ENCODE results near the gene NDUFS2. TPM values are rescaled to one million over a fixed set of nuclear protein-coding genes. Genes with fewer than 3 reads are reported as not detected.

Gene NDUFS2
- total and polyA plus RNA-seq, 2 of the 8 experiments (the other 6 are each of a cell fraction or from before 2014, with no cell fraction given) = 95.1 to 113 TPM

DNA sequence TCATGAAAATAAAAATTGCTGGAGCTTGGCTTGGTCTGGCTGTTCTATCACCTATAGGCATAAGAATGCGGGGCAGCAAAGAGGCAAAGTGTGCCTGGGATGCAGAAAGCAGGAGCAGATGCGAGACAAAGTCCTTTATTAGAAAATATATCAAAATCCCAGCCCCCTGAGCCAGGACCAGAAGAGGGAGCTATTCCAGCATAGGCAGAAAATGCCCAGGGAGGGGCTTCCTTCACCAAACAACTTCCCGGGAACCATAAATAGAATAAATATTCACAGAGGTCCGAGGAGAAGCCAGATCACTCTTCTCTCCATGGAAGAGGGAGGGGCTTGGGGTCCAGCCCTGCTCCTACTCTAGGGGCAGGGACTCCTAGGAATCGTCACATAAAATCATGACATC, 31.0 kb upstream of the NDUFS2 start:
- Histone ChIP-seq H3K4me2 (ENCODE audit: insufficient read depth in 1 of 2, low read depth in 2 of 2, low read length in 2 of 2) (no peak overlapping the region), H2BK5ac (ENCODE audit: low read depth, low read length) (no peak overlapping the region), H4K91ac (replicated peaks; ENCODE audit: insufficient read length, low read length) (no peak overlapping the region), H2BK120ac (replicated peaks; ENCODE audit: low read depth, low read length) (no peak overlapping the region), H4K5ac (ENCODE audit: insufficient read length, low read depth, low read length) (no peak overlapping the region), H4K8ac (ENCODE audit: extremely low read depth, insufficient read depth, low read length) (no peak overlapping the region), H3K4ac (replicated peaks; ENCODE audit: insufficient read length, low read depth, low read length) (no peak overlapping the region), H3K27ac (ENCODE audit: low read depth, low read length) (no peak overlapping the region), H4K20me1 (replicated peaks in 1 of 2; ENCODE audit: control insufficient read depth in 1 of 2, insufficient read depth in 2 of 2, low read length in 2 of 2) (peaks cover 0 to 3% of the 10 kb centered on the region in 2 experiments), H3K79me1 (ENCODE audit: low read depth, low read length) (peaks cover 4% of the 10 kb centered on the region), H3K23me2 (ENCODE audit: low read depth, low read length) (peaks cover 7% of the 10 kb centered on the region; the same call in 1 of the 2 replicates), H3K23ac (ENCODE audit: insufficient read length) (no peak overlapping the region), H3K56ac (replicated peaks; ENCODE audit: insufficient read length, low read depth, low read length) (no peak overlapping the region), H3K79me2 (ENCODE audit: control insufficient read depth in 1 of 2, insufficient read depth in 2 of 2, low read length in 2 of 2) (no peaks in the 10 kb centered on the region), H3K14ac (ENCODE audit: insufficient read length) (no peak overlapping the region), H2AFZ (ENCODE audit: low read length) (no peak overlapping the region), H3K27me3 (replicated peaks in 1 of 4; ENCODE audit: control insufficient read depth in 3 of 4, extremely low read depth in 1 of 4, insufficient read depth in 3 of 4, low read length in 3 of 4) (no peaks in the 10 kb centered on the region), H2AK5ac (ENCODE audit: low read depth, low read length) (no peak overlapping the region), H3K9me3 (ENCODE audit: insufficient read depth in 2 of 2, low read depth in 1 of 2, low read length in 1 of 2) (no peaks in the 10 kb centered on the region), H3K4me1 (replicated peaks in 1 of 4; ENCODE audit: control insufficient read depth in 3 of 4, insufficient read depth in 4 of 4, low read length in 3 of 4) (peaks cover 0 to 2% (median under 1%) of the 10 kb centered on the region in 4 experiments; a peak in 3 of 7 replicates), H3K36me3 (ENCODE audit: control insufficient read depth in 2 of 4, insufficient read depth in 4 of 4, low read length in 3 of 4) (peaks cover 13 to 43% (median 35%) of the 10 kb centered on the region in 4 experiments), H3K4me3 (ENCODE audit: extremely low read depth in 1 of 4, insufficient read depth in 2 of 4, low read depth in 3 of 4, low read length in 4 of 4) (no peak overlapping the region), H2BK15ac (ENCODE audit: low read length) (no peak overlapping the region), H2BK12ac (ENCODE audit: low read depth, low read length) (no peak overlapping the region), H3K9ac (replicated peaks in 1 of 4; ENCODE audit: extremely low read depth in 1 of 4, low read depth in 3 of 4, low read length in 3 of 4) (no peak overlapping the region), H3K18ac (ENCODE audit: extremely low read depth, low read length) (no peak overlapping the region), H2BK20ac (ENCODE audit: low read length) (no peak overlapping the region)
- DNase-seq (ENCODE audit: low read depth in 1 of 2, low spot score in 2 of 2) = no peak
- TF ChIP-seq, protein P1, sequence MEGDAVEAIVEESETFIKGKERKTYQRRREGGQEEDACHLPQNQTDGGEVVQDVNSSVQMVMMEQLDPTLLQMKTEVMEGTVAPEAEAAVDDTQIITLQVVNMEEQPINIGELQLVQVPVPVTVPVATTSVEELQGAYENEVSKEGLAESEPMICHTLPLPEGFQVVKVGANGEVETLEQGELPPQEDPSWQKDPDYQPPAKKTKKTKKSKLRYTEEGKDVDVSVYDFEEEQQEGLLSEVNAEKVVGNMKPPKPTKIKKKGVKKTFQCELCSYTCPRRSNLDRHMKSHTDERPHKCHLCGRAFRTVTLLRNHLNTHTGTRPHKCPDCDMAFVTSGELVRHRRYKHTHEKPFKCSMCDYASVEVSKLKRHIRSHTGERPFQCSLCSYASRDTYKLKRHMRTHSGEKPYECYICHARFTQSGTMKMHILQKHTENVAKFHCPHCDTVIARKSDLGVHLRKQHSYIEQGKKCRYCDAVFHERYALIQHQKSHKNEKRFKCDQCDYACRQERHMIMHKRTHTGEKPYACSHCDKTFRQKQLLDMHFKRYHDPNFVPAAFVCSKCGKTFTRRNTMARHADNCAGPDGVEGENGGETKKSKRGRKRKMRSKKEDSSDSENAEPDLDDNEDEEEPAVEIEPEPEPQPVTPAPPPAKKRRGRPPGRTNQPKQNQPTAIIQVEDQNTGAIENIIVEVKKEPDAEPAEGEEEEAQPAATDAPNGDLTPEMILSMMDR (IDR thresholded peaks at IDR 0.05; ENCODE audit: control extremely low read depth in 1 of 3, insufficient read depth in 1 of 3, low read depth in 1 of 3, low read length in 3 of 3) = peak; percentile 18 to 28 (median 27); a peak in 3 of 4 replicates
- TF ChIP-seq CHD1 (IDR thresholded peaks at IDR 0.05; ENCODE audit: low read depth, low read length) (no peak), RAD21 (IDR thresholded peaks at IDR 0.05 in 1 of 2, conservative IDR thresholded peaks at IDR 0.05 in 1 of 2; ENCODE audit: low read depth in 2 of 2, low read length in 2 of 2) (peak in 1 of 2 experiments; percentile 14; a peak in 1 of 4 replicates)
- TF ChIP-seq, protein P2, sequence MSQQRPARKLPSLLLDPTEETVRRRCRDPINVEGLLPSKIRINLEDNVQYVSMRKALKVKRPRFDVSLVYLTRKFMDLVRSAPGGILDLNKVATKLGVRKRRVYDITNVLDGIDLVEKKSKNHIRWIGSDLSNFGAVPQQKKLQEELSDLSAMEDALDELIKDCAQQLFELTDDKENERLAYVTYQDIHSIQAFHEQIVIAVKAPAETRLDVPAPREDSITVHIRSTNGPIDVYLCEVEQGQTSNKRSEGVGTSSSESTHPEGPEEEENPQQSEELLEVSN (IDR thresholded peaks at IDR 0.05) = no peak
- ChIA-PET POLR2A (ENCODE audit: partially characterized antibody) (interaction anchor here (1.0 to 1.8 kb wide), 3 partner anchors 13 to 31 kb away, joined by 3 to 7 read pairs (median 4); partner anchors contain the start of genes NDUFS2 and UFC1), CTCF (ENCODE audit: partially characterized antibody) (interaction anchor here (0.6 to 2.5 kb wide), 15 partner anchors 9 to 337 kb away, joined by 3 to 10 read pairs (median 3); partner anchors contain the start of genes ADAMTS4 and TOMM40L)
- 93% methylated on average over 5 of the region's 5 CpGs; no CpG with 5 or more reads in 1 of the 2 experiments for WGBS, 2 experiments (ENCODE audit: extremely low coverage in 1 of 2, insufficient coverage in 1 of 2, insufficient read length in 1 of 2, insufficient replicate concordance in 2 of 2, low coverage in 1 of 2, low lambda C conversion rate in 2 of 2, missing lambda C conversion rate in 1 of 2)
- no peak for FAIRE-seq

Data from H1 (cell line).